AG04449 (cell line): ENCODE results near the gene PPP1R7.

ENCODE experiments used
- CTCF ChIA-PET: fragments of 350-600 bp; formaldehyde crosslinking; extraction: SDS; loops from one replicate; lab custom pipeline; 2021; ENCODE audit warnings: antibody characterized with exemption; lab: Yijun Ruan, JAX
- POLR2A ChIA-PET: fragments of 400-600, 350-600 bp; formaldehyde crosslinking; extraction: SDS; loops from one replicate; lab custom pipeline; 2020; ENCODE audit warnings: antibody characterized with exemption, inconsistent platforms; lab: Yijun Ruan, JAX
- DNase-seq: peaks from one replicate; pipeline ENCODE4 v3.0.0-alpha.2; 2010; ENCODE audit warnings: low read depth, low spot score
- H3K4me3 ChIP-seq: 2 replicates; pipeline ENCODE4 v1.5.1; 2011; ENCODE audit warnings: low read depth, mild to moderate bottlenecking, control low read depth, low read length
- TF ChIP-seq, protein P1 (sequence below): IDR thresholded peaks from one replicate; pipeline ENCODE4 v1.5.1; 2011; ENCODE audit warnings: mild to moderate bottlenecking, moderate library complexity, low read length, control low read depth, inconsistent platforms; ENCODE audit not compliant: insufficient read depth; ENCODE audit errors: missing control alignments

Gene PPP1R7

DNA sequence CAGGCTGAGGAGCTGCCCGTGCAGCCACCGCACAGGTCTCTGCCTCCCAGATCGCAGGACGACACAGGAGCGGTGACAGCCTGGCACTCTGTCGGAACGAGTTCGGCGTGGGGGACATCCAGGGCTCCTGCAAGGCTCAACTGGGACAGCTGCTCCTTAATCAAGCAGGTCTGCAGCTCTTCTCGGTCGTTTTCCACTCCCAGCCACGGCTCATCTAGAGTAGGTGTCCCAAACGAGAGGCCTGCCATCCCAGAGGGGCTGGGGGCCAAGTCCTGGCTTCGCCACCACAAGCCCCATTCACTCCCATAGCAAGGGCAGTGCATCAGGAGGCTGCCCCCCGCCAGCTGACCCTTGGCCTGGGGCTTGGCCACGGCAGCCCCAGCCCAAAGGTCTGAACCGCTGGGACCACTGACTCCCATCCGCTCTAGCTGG is 23.5 kb upstream of the PPP1R7 start:
- CTCF ChIA-PET, result no interaction called here
- TF ChIP-seq, protein P1, sequence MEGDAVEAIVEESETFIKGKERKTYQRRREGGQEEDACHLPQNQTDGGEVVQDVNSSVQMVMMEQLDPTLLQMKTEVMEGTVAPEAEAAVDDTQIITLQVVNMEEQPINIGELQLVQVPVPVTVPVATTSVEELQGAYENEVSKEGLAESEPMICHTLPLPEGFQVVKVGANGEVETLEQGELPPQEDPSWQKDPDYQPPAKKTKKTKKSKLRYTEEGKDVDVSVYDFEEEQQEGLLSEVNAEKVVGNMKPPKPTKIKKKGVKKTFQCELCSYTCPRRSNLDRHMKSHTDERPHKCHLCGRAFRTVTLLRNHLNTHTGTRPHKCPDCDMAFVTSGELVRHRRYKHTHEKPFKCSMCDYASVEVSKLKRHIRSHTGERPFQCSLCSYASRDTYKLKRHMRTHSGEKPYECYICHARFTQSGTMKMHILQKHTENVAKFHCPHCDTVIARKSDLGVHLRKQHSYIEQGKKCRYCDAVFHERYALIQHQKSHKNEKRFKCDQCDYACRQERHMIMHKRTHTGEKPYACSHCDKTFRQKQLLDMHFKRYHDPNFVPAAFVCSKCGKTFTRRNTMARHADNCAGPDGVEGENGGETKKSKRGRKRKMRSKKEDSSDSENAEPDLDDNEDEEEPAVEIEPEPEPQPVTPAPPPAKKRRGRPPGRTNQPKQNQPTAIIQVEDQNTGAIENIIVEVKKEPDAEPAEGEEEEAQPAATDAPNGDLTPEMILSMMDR, result no peak
- POLR2A ChIA-PET, result no interaction called here
- DNase-seq, result no peak
- H3K4me3 ChIP-seq, result no peak overlapping the region

DNA sequence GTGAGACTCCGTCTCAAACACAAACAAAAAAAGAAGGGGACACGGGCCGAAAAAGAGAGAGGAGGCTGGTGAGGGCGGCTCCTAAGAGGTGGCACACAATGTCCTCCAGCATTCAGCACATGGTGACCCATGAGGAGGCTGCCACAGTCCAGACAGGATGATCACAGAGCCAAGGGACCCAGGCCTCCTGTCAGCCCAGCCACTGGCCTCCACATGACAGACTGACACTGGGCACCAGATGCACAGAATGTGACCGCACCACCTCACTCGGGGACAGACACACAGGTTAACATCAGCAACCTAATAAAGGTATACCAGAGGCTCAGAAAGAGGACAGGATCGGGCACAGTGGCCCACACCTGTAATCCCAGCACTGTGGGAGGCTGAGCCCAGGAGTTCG is 22.0 kb upstream of the PPP1R7 start:
- no peak for DNase-seq
- ChIA-PET POLR2A (no interaction called here), CTCF (no interaction called here)
- H3K4me3 ChIP-seq, result no peak overlapping the region
- TF ChIP-seq, protein P1, result no peak

DNA sequence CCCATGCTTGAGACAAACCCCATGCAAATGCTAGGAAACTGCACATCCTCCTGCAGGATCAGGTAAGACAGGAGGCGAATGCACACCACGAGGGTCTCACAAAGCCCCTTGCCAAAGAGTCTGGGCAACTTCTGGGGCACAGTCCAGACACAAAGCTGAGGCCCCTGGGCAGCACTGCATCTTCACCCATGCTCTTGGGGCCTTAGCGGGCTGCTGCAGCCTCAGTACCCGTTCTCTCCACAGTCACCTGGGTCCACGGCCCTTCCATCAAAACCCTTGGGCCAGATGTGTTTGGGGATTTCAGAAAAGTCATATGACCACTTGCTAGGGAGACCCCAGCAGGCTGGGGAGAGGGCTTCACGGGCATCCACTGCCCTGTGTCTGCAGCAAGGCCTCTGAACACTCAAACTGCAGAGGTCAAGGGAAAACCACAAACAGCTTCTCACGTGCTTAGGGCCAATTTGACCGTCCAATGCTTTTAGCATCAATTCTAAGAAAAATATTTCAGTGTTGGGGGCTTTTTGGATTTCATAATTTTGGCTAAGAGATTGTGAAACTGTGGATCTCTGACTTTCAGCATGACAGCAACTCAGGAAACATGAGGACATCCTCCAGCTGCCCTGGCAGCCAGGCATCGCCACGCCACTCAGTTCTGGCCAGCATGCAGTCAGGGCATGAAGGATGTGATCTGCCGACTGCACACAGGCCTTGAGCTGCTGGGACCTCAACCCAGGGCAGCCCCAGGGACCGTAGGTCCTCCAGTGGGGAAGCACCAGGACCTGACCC is 21.0 kb upstream of the PPP1R7 start:
- TF ChIP-seq, protein P1, result no peak
- POLR2A ChIA-PET, result no interaction called here
- no peak overlapping the region for H3K4me3 ChIP-seq
- DNase-seq, result no peak
- CTCF ChIA-PET, result interaction anchor here (1.4 kb wide), 1 partner anchor 9 kb away, joined by 4 read pairs; no protein-coding TSS in a partner anchor

DNA sequence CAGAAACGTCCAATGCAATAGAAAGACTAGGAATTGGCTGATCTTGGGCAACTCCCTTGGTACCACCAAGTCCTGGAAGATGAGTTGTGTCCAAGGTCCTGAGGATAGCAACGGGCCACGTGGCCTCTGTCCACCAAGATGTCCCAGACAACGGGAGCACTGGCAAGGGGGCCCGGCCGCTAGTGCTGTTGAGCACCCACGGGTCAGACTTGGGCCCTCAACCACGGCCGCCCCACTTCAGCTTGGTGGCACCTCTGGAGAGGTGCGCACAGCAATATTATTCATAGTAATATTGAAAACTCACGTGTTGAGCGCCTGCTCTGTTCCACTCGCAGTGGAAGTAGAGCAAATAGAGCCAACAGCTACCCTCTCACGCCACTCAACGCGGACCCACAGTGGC is 20.0 kb upstream of the PPP1R7 start:
- ChIA-PET CTCF (interaction anchor here (1.4 kb wide), 1 partner anchor 10 kb away, joined by 4 read pairs; no protein-coding TSS in a partner anchor), POLR2A (no interaction called here)
- no peak for DNase-seq
- TF ChIP-seq, protein P1, result no peak
- H3K4me3 ChIP-seq, result no peak overlapping the region

DNA sequence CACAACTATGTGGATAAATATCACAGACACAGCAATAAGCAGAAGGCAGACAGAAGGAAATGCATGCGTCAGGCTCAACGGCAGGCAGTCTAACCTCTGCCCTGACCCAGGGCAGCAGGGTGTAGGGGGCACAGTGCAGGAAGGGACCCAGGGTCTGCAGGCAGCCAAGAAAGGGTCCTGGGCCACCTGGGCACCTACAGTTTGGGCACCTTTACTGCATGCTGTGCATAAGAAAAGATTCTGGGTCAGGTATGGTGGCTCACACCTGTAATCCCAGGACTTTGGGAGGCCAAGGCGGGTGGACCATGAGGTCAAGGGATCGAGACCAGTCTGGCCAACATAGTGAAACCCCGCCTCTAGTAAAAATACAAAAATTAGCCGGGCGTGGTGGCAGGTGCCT is 18.7 kb upstream of the PPP1R7 start:
- DNase-seq, result no peak
- no peak overlapping the region for H3K4me3 ChIP-seq
- POLR2A ChIA-PET, result no interaction called here
- TF ChIP-seq, protein P1, result no peak
- CTCF ChIA-PET, result no interaction called here

DNA sequence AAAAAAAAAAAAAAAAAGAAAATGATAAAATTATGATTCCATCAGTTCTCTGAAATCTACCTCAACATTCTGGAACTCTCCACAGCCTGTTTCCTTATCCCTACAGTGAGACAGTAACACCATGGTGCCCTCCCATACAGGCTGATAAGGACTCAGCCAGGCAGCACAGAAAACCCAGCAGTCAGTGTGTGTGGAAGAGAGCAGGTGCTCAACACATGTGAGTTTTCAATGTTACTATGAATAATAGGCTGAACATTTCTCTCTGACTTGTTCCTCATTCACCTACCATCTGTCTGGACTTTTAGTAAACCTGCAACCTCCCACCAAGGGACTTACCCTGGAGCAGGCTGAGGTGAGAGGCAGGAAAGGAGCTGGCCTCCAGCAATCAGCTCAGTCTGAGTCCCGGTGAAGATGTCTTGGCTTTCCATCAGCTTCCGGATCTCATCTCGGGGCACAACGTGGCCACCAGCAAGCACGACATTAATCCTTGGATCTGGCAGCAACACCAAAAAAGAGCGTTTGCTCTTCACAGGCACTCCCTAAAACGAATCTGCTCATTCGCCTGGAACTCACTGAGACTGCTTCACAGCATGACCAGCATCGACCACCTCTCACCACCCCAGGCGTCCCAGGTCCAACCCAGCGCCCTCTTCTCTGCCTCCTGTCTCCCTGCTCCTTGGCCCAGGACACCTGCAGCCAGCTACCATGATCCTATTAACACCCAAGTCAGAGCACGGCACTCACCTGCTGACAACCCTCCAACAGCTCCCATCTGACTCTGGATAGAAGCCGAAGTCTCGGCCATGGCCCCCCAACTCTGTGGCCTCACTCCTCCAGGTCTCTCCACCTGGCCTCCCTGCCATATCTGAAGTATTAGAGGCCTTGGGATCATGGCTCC is 17.5 kb upstream of the PPP1R7 start:
- ChIA-PET POLR2A (no interaction called here), CTCF (no interaction called here)
- DNase-seq, result no peak
- no peak overlapping the region for H3K4me3 ChIP-seq
- TF ChIP-seq, protein P1, result no peak
